Nephron progenitor cell (in vitro differentiated cells): Measurements from ENCODE around the gene S100A9.

Source experiments
- DNase-seq: peaks from one replicate; pipeline ENCODE4 v3.0.0; 2021
- H3K27ac Mint-ChIP-seq: 2 replicates; pipeline ENCODE4 v1.8.0; 2021; ENCODE audit warnings: mild to moderate bottlenecking, moderate library complexity, mixed read lengths
- H3K27me3 Mint-ChIP-seq: 2 replicates; pipeline ENCODE4 v1.8.0; 2021; ENCODE audit warnings: mild to moderate bottlenecking, low read depth, mixed read lengths; ENCODE audit not compliant: poor library complexity
- H3K36me3 Mint-ChIP-seq: 2 replicates; pipeline ENCODE4 v1.8.0; 2021; ENCODE audit warnings: low read depth, mixed read lengths
- H3K4me1 Mint-ChIP-seq: 2 replicates; pipeline ENCODE4 v1.8.0; 2021; ENCODE audit warnings: mixed read lengths
- H3K4me3 Mint-ChIP-seq: 2 replicates; pipeline ENCODE4 v1.8.0; 2021; ENCODE audit warnings: mild to moderate bottlenecking, moderate library complexity, mixed read lengths
- H3K9me3 Mint-ChIP-seq: 2 replicates; pipeline ENCODE4 v1.8.0; 2021; ENCODE audit warnings: mild to moderate bottlenecking, moderate library complexity, mixed read lengths
- CTCF ChIP-seq: fragments of 200-600 bp; sonication (generic); IDR thresholded peaks from 2 replicates; pipeline ENCODE4 v1.5.0; 2021; ENCODE audit warnings: antibody characterized with exemption

S100A9 gene

DNA sequence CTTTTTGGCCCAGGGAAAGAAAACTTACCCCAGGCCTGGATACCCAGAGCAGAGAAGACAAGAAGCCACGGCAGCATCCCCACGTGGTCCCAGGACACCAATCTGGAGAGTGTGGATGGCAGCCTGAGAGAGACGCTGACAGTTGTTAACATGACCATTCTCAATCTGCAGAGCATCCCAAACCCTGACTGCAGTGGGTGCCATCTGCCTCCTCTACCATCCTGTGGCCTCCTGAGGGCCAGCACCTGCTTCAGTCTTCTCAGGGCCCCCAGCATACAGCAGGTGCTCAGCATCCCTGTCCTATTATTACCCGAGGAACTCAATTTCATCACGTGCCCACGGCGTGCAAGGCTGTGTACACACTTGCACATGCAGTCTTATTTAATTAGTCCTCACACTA is 9.8 kb upstream of the S100A9 start:
- no peak overlapping the region for H3K27ac Mint-ChIP-seq
- no peaks in the 10 kb centered on the region for H3K4me1 Mint-ChIP-seq
- TF ChIP-seq CTCF, result no peak
- H3K9me3 Mint-ChIP-seq, result peaks cover 3% of the 10 kb centered on the region
- no peaks in the 10 kb centered on the region for H3K36me3 Mint-ChIP-seq
- no peak for DNase-seq
- no peak overlapping the region for H3K4me3 Mint-ChIP-seq
- H3K27me3 Mint-ChIP-seq, result peaks cover 47% of the 10 kb centered on the region

GRCh38 chr1:153348511-153349362 is 8.9 kb upstream of the S100A9 start, which contains the start of gene PGLYRP4:
Gene PGLYRP4, minus strand, starts transcription at chr1:153348841. Its CDS starts 909 bp downstream, at chr1:153347932.
- peaks cover 42% of the 10 kb centered on the region for H3K27me3 Mint-ChIP-seq
- peaks cover 3% of the 10 kb centered on the region for H3K9me3 Mint-ChIP-seq
- TF ChIP-seq CTCF, result no peak
- H3K27ac Mint-ChIP-seq, result no peak within 1 kb of the TSS
- no peak for DNase-seq
- no peak within 1 kb of the TSS for H3K4me3 Mint-ChIP-seq
- no peaks in the 10 kb centered on the region for H3K4me1 Mint-ChIP-seq
- no peaks in the 10 kb centered on the region for H3K36me3 Mint-ChIP-seq

DNA sequence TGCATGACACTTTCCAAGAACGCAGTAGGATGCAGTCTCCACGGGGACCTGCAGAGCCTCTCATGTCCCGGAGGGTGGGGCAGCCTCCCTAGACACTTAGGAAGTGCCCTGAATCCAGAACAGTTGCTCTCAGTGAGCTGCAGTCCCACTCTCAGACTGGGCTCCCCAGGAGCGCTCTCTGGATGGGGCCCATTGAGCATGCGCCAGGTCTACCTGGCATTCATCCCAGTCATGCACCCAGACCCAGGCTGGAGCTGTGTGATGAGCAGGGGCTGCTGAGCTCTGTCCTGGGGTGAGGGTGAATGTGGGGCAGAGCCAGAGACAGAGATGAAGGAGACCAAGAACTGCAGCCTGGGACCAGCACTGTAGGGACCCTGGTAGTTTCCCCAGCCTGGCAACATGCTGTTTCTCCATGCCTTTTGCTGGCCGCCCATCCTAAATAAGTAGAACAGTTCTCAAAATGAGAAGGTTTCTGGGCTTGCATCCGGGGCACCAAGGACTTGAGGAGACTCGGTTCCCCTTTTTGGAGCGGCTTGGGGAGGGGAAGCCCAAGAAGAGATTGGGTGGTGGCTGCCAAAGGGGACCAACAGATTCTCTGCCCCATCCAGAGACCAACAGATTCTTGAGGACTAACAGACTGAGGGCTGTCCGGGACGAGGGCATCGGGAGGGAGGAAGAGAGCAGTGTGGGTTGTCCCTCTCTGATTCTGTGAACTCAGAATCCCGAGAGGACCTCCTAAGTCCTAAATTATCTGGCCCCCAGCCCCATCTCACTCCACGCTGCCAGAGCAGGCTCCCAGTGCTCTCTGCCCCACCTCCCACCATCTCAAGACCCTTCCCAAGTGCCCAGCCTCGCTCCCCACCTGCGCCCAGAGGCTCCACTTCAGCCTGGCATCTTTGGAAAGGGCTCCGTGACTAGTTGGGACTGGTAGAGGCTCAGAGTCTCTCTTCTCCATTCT is 8.0 kb upstream of the S100A9 start:
- H3K27ac Mint-ChIP-seq, result no peak overlapping the region

GRCh38 chr1:153350321-153350957 is 7.2 kb upstream of the S100A9 start:
- Mint-ChIP-seq H3K27ac (no peak overlapping the region), H3K4me1 (no peaks in the 10 kb centered on the region), H3K4me3 (no peak overlapping the region), H3K36me3 (no peaks in the 10 kb centered on the region), H3K9me3 (peaks cover 3% of the 10 kb centered on the region), H3K27me3 (peaks cover 37% of the 10 kb centered on the region)
- TF ChIP-seq CTCF, result no peak
- no peak for DNase-seq

More for the DNA sequence above, 8.0 kb upstream of the S100A9 start:
- Mint-ChIP-seq H3K4me1 (no peaks in the 10 kb centered on the region), H3K36me3 (no peaks in the 10 kb centered on the region), H3K27me3 (peaks cover 39% of the 10 kb centered on the region), H3K9me3 (peaks cover 3% of the 10 kb centered on the region), H3K4me3 (no peak overlapping the region)
- no peak for TF ChIP-seq CTCF
- DNase-seq, result no peak

GRCh38 chr1:153352523-153352922 is 5.1 kb upstream of the S100A9 start:
- Mint-ChIP-seq H3K4me3 (no peak overlapping the region), H3K9me3 (peaks cover 3% of the 10 kb centered on the region), H3K27ac (no peak overlapping the region), H3K27me3 (peaks cover 31% of the 10 kb centered on the region), H3K36me3 (no peaks in the 10 kb centered on the region), H3K4me1 (no peaks in the 10 kb centered on the region)
- peak; percentile 96 for TF ChIP-seq CTCF
- peak; percentile 68 for DNase-seq
